HepG2 (cell line): ENCODE data around the gene SLC13A5. TPM values are rescaled to one million over a fixed set of nuclear protein-coding genes. Genes with fewer than 3 reads are reported as not detected.

Experiments
- CHD4 ChIP-seq: fragments of 200-600 bp; sonication (generic); IDR thresholded peaks from 2 replicates; pipeline ENCODE4 v1.7.0; 2017; ENCODE audit warnings: mild to moderate bottlenecking, low read length, borderline replicate concordance
- EED ChIP-seq: sonication (generic); formaldehyde crosslinking; IDR thresholded peaks from 2 replicates; pipeline ENCODE4 v1.5.0; 2020; ENCODE audit warnings: mild to moderate bottlenecking, missing genetic modification reagents
- HDAC6 ChIP-seq: fragments of 200-600 bp; sonication (generic); IDR thresholded peaks from 2 replicates; pipeline ENCODE4 v1.7.0; 2017; ENCODE audit warnings: mild to moderate bottlenecking, antibody characterized with exemption, low read length, low read depth
- ZNF20 ChIP-seq: sonication (generic); formaldehyde crosslinking; IDR thresholded peaks from 2 replicates; pipeline ENCODE4 v1.4.0; 2020; ENCODE audit warnings: mild to moderate bottlenecking, moderate library complexity, missing genetic modification reagents
- ZNF552 ChIP-seq: sonication (generic); formaldehyde crosslinking; IDR thresholded peaks from 2 replicates; pipeline ENCODE4 v1.9.0; 2022; ENCODE audit warnings: missing genetic modification reagents, mild to moderate bottlenecking, borderline replicate concordance
- polyA plus RNA-seq, 8 experiments: library from polyadenylated mRNA; depleted of rRNA in 3 of 8; stranded (reverse) in 7 of 8; unstranded in 1 of 8; fragments of >200 nt; fragmentation: Illumina TruSeq in 4 of 8; extraction: Trizol in 4 of 8; gene quantifications; 2 replicates each; pipeline versions ENCODE4 v1.2.1 to v1.2.3, GENCODE V29; 2011 to 2016; ENCODE audit warnings: low read depth in 4 of 8, missing spikeins in 1 of 8, mixed read lengths in 1 of 8; ENCODE audit not compliant: insufficient read depth in 1 of 8
- total RNA-seq, 5 experiments: library from RNA; depleted of rRNA; stranded (reverse); fragments of >200 nt; fragmentation: Illumina TruSeq; extraction: Trizol; gene quantifications; 2 replicates each; pipeline ENCODE4 v1.2.3, GENCODE V29; 2016; ENCODE audit warnings: low read depth in 1 of 5
- TF ChIP-seq, protein P1 (sequence below): IDR thresholded peaks from 2 replicates; pipeline ENCODE4 v1.6.1; 2016; ENCODE audit warnings: low read depth, missing genetic modification reagents, missing compliant biosample characterization
- TF ChIP-seq, protein P2 (sequence below): sonication (generic); formaldehyde crosslinking; IDR thresholded peaks from 2 replicates; pipeline ENCODE4 v1.4.0; 2020; ENCODE audit warnings: missing genetic modification reagents
- TF ChIP-seq, protein P3 (sequence below): IDR thresholded peaks from 2 replicates; pipeline ENCODE4 v1.4.0; 2020; ENCODE audit warnings: mild to moderate bottlenecking, missing genetic modification reagents
- TF ChIP-seq, protein P4 (sequence below): sonication (generic); formaldehyde crosslinking; IDR thresholded peaks from 2 replicates; pipeline ENCODE4 v1.5.1; 2020; ENCODE audit warnings: missing genetic modification reagents, mild to moderate bottlenecking, borderline replicate concordance

SLC13A5 gene
- total and polyA plus RNA-seq, 2 of the 13 experiments (the other 11 are each of a cell fraction or from before 2014, with no cell fraction given) = 42.8 to 310 TPM

DNA sequence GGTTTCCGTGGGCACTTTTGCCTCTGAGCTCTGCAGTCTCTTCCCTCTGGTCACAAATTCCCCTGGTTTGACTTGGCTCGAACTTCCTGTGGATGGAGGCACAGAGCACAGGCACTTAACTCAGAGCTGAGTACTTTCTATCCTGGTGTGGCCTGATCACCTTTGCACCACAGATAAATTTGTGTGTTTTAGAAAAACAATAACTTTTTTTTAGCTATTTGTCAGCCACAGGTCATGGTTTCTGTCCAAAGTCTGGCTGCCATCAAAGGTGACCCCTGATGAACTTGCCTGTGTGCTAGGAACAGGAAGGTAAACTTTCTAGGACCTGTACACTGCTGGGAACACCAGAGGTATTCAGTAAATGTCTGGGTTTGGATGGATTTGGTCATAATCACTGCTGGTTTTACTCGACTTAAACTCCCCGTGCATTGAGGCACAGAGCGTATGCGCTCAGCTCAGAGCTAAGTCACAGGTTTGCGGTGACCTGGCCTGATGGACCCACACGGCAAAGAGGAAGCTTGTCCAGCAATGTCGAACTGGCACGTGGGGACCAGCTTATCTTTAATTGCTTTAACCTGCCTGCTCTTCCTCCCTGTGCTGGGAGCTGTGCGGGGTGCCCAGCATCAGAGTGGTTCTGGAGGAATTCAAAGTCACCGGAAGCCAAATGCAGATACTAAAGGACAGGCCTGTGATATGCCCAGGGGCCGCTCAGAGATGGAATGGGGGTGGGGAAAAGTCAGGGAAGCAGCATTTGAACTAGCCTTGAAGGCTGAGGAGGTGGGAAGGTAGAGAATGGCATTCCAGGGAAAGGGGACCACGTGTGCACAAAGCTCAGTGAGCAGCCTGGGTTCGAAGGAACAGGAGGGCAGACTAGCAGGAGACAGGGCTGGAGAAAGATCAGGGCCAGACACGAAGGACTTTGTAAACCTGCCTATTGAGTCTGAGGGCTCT lies 12.9 kb downstream of the SLC13A5 start (continued):
- TF ChIP-seq, protein P1, sequence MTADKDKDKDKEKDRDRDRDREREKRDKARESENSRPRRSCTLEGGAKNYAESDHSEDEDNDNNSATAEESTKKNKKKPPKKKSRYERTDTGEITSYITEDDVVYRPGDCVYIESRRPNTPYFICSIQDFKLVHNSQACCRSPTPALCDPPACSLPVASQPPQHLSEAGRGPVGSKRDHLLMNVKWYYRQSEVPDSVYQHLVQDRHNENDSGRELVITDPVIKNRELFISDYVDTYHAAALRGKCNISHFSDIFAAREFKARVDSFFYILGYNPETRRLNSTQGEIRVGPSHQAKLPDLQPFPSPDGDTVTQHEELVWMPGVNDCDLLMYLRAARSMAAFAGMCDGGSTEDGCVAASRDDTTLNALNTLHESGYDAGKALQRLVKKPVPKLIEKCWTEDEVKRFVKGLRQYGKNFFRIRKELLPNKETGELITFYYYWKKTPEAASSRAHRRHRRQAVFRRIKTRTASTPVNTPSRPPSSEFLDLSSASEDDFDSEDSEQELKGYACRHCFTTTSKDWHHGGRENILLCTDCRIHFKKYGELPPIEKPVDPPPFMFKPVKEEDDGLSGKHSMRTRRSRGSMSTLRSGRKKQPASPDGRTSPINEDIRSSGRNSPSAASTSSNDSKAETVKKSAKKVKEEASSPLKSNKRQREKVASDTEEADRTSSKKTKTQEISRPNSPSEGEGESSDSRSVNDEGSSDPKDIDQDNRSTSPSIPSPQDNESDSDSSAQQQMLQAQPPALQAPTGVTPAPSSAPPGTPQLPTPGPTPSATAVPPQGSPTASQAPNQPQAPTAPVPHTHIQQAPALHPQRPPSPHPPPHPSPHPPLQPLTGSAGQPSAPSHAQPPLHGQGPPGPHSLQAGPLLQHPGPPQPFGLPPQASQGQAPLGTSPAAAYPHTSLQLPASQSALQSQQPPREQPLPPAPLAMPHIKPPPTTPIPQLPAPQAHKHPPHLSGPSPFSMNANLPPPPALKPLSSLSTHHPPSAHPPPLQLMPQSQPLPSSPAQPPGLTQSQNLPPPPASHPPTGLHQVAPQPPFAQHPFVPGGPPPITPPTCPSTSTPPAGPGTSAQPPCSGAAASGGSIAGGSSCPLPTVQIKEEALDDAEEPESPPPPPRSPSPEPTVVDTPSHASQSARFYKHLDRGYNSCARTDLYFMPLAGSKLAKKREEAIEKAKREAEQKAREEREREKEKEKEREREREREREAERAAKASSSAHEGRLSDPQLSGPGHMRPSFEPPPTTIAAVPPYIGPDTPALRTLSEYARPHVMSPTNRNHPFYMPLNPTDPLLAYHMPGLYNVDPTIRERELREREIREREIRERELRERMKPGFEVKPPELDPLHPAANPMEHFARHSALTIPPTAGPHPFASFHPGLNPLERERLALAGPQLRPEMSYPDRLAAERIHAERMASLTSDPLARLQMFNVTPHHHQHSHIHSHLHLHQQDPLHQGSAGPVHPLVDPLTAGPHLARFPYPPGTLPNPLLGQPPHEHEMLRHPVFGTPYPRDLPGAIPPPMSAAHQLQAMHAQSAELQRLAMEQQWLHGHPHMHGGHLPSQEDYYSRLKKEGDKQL (CRISPR knock-in tag) = peak; percentile 91
- TF ChIP-seq EED (0 out of 2 replicates have a peak, but pooled peaks have one; percentile 56), HDAC6 (no peak), CHD4 (peak; percentile 46; the same call in 1 of the 2 replicates), ZNF552 (CRISPR knock-in tag) (no peak), ZNF20 (CRISPR knock-in tag) (peak; percentile 97)
- TF ChIP-seq, protein P2, sequence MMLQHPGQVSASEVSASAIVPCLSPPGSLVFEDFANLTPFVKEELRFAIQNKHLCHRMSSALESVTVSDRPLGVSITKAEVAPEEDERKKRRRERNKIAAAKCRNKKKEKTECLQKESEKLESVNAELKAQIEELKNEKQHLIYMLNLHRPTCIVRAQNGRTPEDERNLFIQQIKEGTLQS = no peak; the same call in 1 of the 2 replicates
- TF ChIP-seq, protein P3, sequence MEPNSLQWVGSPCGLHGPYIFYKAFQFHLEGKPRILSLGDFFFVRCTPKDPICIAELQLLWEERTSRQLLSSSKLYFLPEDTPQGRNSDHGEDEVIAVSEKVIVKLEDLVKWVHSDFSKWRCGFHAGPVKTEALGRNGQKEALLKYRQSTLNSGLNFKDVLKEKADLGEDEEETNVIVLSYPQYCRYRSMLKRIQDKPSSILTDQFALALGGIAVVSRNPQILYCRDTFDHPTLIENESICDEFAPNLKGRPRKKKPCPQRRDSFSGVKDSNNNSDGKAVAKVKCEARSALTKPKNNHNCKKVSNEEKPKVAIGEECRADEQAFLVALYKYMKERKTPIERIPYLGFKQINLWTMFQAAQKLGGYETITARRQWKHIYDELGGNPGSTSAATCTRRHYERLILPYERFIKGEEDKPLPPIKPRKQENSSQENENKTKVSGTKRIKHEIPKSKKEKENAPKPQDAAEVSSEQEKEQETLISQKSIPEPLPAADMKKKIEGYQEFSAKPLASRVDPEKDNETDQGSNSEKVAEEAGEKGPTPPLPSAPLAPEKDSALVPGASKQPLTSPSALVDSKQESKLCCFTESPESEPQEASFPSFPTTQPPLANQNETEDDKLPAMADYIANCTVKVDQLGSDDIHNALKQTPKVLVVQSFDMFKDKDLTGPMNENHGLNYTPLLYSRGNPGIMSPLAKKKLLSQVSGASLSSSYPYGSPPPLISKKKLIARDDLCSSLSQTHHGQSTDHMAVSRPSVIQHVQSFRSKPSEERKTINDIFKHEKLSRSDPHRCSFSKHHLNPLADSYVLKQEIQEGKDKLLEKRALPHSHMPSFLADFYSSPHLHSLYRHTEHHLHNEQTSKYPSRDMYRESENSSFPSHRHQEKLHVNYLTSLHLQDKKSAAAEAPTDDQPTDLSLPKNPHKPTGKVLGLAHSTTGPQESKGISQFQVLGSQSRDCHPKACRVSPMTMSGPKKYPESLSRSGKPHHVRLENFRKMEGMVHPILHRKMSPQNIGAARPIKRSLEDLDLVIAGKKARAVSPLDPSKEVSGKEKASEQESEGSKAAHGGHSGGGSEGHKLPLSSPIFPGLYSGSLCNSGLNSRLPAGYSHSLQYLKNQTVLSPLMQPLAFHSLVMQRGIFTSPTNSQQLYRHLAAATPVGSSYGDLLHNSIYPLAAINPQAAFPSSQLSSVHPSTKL (CRISPR knock-in tag) = peak; percentile 94
- TF ChIP-seq, protein P4, sequence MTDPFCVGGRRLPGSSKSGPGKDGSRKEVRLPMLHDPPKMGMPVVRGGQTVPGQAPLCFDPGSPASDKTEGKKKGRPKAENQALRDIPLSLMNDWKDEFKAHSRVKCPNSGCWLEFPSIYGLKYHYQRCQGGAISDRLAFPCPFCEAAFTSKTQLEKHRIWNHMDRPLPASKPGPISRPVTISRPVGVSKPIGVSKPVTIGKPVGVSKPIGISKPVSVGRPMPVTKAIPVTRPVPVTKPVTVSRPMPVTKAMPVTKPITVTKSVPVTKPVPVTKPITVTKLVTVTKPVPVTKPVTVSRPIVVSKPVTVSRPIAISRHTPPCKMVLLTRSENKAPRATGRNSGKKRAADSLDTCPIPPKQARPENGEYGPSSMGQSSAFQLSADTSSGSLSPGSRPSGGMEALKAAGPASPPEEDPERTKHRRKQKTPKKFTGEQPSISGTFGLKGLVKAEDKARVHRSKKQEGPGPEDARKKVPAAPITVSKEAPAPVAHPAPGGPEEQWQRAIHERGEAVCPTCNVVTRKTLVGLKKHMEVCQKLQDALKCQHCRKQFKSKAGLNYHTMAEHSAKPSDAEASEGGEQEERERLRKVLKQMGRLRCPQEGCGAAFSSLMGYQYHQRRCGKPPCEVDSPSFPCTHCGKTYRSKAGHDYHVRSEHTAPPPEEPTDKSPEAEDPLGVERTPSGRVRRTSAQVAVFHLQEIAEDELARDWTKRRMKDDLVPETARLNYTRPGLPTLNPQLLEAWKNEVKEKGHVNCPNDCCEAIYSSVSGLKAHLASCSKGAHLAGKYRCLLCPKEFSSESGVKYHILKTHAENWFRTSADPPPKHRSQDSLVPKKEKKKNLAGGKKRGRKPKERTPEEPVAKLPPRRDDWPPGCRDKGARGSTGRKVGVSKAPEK = 0 out of 2 replicates have a peak, but pooled peaks have one; percentile 58
